ENCODE results near the gene AFDN. TPM values are rescaled to one million over a fixed set of nuclear protein-coding genes. Genes with fewer than 3 reads are reported as not detected.

The AFDN gene
- total RNA-seq, 1 experiment from 2014 or later, result 107 TPM

DNA sequence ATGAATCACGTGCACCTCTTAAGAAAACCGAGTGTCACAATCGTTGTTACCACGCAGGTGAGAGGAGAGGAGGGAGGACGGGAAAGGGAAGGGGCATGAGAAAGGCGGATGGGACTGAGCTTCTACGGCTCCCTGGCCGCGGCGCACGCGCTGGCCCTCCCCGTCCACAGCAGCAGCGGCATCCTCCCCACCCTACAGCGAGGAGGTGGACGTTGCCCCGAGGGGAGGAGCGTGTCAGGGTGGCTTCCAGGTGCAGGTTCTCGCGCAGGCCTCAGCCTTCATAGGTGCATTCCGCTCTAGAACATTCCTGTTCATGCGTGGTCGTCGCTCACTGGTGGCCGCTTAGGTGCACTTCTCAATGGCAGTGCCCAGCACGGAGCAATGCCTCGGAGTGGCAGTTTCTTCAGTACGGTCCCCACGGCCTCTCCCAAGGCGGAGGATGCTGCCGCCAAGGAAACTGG lies 29.7 kb upstream of the AFDN start:
- ChIA-PET CTCF (no interaction called here), POLR2A (ENCODE audit: low non-redundant PET) (no interaction called here)
- intact Hi-C loops (cut with micrococcal nuclease; ENCODE audit: unreplicated experiment), result no loop called here
- no peak for DNase-seq (ENCODE audit: low spot score)
- BruUV-seq (replicated peaks), result no TSS peak
- Histone ChIP-seq H3K9me3 (ENCODE audit: low read depth, low read length, poor library complexity, severe bottlenecking) (no peaks in the 10 kb centered on the region), H3K4me1 (ENCODE audit: insufficient read depth, low read length, poor library complexity, severe bottlenecking) (no peaks in the 10 kb centered on the region), H3K4me3 (ENCODE audit: low read depth, low read length, poor library complexity, severe bottlenecking) (no peak overlapping the region), H3K27me3 (replicated peaks; ENCODE audit: insufficient read depth, low read depth, low read length, poor library complexity) (no peaks in the 10 kb centered on the region), H3K27ac (ENCODE audit: low read depth, low read length, poor library complexity, severe bottlenecking) (no peak overlapping the region), H3K36me3 (ENCODE audit: insufficient read depth, low read length, poor library complexity, severe bottlenecking) (no peaks in the 10 kb centered on the region)
- no peak for TF ChIP-seq EZH2 (IDR thresholded peaks at IDR 0.05; ENCODE audit: borderline replicate concordance, low read depth, low read length, poor library complexity, severe bottlenecking)
- TF ChIP-seq, protein P1, sequence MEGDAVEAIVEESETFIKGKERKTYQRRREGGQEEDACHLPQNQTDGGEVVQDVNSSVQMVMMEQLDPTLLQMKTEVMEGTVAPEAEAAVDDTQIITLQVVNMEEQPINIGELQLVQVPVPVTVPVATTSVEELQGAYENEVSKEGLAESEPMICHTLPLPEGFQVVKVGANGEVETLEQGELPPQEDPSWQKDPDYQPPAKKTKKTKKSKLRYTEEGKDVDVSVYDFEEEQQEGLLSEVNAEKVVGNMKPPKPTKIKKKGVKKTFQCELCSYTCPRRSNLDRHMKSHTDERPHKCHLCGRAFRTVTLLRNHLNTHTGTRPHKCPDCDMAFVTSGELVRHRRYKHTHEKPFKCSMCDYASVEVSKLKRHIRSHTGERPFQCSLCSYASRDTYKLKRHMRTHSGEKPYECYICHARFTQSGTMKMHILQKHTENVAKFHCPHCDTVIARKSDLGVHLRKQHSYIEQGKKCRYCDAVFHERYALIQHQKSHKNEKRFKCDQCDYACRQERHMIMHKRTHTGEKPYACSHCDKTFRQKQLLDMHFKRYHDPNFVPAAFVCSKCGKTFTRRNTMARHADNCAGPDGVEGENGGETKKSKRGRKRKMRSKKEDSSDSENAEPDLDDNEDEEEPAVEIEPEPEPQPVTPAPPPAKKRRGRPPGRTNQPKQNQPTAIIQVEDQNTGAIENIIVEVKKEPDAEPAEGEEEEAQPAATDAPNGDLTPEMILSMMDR (conservative IDR thresholded peaks at IDR 0.05; ENCODE audit: low read depth, low read length), result no peak

DNA sequence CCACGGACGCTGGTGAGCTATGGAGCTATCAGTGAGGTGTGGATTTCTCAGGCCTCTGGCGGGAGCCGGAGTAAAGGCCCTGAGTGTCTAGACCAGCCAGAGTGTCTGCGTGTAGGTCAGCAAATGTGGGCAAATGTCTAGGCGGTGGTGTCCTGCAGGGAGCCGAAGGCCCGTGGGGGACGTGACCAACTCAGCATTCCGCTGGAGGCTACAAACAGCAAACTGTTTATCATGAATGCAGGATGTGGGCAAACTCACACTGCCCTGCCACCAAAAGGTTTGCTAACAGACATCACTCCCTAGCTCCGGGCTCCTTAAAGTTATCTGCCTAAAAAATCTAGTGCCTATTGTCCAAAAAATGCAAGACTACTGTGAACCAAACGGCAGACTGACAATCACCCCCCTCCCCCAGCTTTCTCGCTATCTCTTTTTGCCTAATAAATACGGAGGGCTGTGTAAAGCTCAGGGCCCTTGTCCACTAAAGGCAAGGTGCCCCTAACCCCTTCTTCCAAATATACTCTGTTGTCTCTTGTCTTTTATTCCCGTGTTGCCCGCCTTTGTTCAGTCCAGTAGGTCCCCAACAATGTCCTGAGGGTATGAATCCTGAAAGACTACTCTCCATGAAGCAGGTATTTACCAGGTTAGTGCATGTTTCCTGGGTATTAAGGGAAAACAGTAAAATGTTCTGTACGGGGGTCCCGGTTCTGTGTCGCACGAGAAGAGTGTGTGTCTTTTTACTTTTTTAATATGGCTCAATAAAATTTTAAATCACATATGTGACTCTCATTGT lies 29.0 kb upstream of the AFDN start:
- intact Hi-C loops (cut with micrococcal nuclease; ENCODE audit: unreplicated experiment), result no loop called here
- POLR2A ChIA-PET (ENCODE audit: low non-redundant PET), result no interaction called here
- CTCF ChIA-PET, result no interaction called here
- Histone ChIP-seq H3K27me3 (replicated peaks; ENCODE audit: insufficient read depth, low read depth, low read length, poor library complexity) (no peaks in the 10 kb centered on the region), H3K9me3 (ENCODE audit: low read depth, low read length, poor library complexity, severe bottlenecking) (no peaks in the 10 kb centered on the region), H3K4me1 (ENCODE audit: insufficient read depth, low read length, poor library complexity, severe bottlenecking) (no peaks in the 10 kb centered on the region), H3K27ac (ENCODE audit: low read depth, low read length, poor library complexity, severe bottlenecking) (no peak overlapping the region), H3K36me3 (ENCODE audit: insufficient read depth, low read length, poor library complexity, severe bottlenecking) (no peaks in the 10 kb centered on the region), H3K4me3 (ENCODE audit: low read depth, low read length, poor library complexity, severe bottlenecking) (no peak overlapping the region)
- no peak for DNase-seq (ENCODE audit: low spot score)
- TF ChIP-seq, protein P1 (conservative IDR thresholded peaks at IDR 0.05; ENCODE audit: low read depth, low read length), result no peak
- no peak for TF ChIP-seq EZH2 (IDR thresholded peaks at IDR 0.05; ENCODE audit: borderline replicate concordance, low read depth, low read length, poor library complexity, severe bottlenecking)
- BruUV-seq (replicated peaks), result no TSS peak

DNA sequence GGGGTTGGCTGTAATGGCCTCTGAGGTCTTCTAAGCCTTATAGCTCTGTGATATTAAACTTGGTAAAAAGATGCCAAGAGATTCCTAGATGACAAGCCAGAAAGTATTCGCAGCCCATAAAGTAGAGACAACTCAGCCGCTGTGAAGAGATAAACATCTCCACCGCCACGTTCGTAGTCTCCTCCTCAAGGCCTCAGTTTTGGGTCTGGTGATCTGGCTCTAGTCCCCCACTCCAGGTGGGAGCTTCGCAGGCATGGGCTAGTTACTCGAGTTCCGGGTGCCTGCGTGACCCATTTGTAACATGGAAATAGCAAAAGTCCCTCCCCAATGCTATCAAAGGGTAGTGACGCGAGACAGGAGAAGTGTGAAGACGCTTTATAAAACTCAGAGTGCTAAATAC lies 28.3 kb upstream of the AFDN start:
- POLR2A ChIA-PET (ENCODE audit: low non-redundant PET), result no interaction called here
- no peaks in the 10 kb centered on the region for H3K9me3 ChIP-seq (ENCODE audit: low read depth, low read length, poor library complexity, severe bottlenecking)
- H3K27me3 ChIP-seq (replicated peaks; ENCODE audit: insufficient read depth, low read depth, low read length, poor library complexity), result no peaks in the 10 kb centered on the region
- no TSS peak for BruUV-seq (replicated peaks)
- H3K27ac ChIP-seq (ENCODE audit: low read depth, low read length, poor library complexity, severe bottlenecking), result no peak overlapping the region
- no peak overlapping the region for H3K4me3 ChIP-seq (ENCODE audit: low read depth, low read length, poor library complexity, severe bottlenecking)
- intact Hi-C loops (cut with micrococcal nuclease; ENCODE audit: unreplicated experiment), result no loop called here
- no peaks in the 10 kb centered on the region for H3K4me1 ChIP-seq (ENCODE audit: insufficient read depth, low read length, poor library complexity, severe bottlenecking)
- no peaks in the 10 kb centered on the region for H3K36me3 ChIP-seq (ENCODE audit: insufficient read depth, low read length, poor library complexity, severe bottlenecking)
- no peak for DNase-seq (ENCODE audit: low spot score)
- CTCF ChIA-PET, result no interaction called here
- TF ChIP-seq EZH2 (IDR thresholded peaks at IDR 0.05; ENCODE audit: borderline replicate concordance, low read depth, low read length, poor library complexity, severe bottlenecking), result no peak
